Muscle of leg (tissue), 11 donors: ENCODE results near the gene SLC13A3. TPM values are rescaled to one million over a fixed set of nuclear protein-coding genes. Genes with fewer than 3 reads are reported as not detected.

Experiments
- DNase-seq: peaks from one replicate; pipeline ENCODE4 v3.0.0; 2013
- H3K27ac ChIP-seq: one replicate; pipeline ENCODE4 v1.5.1; 2013; ENCODE audit warnings: mild to moderate bottlenecking, low read length, control low read depth
- H3K27me3 ChIP-seq: one replicate; pipeline ENCODE4 v1.6.1; 2013; ENCODE audit warnings: low read length; ENCODE audit not compliant: control insufficient read depth, insufficient read depth
- H3K36me3 ChIP-seq: one replicate; pipeline ENCODE4 v1.6.1; 2013; ENCODE audit warnings: low read length; ENCODE audit not compliant: control insufficient read depth, insufficient read depth
- H3K4me1 ChIP-seq: one replicate; pipeline ENCODE4 v1.6.1; 2013; ENCODE audit warnings: low read length; ENCODE audit not compliant: control insufficient read depth, insufficient read depth
- H3K4me3 ChIP-seq: one replicate; pipeline ENCODE4 v1.5.1; 2013; ENCODE audit warnings: low read length, control low read depth
- H3K9me3 ChIP-seq: replicated peaks from 2 replicates; pipeline ENCODE4 v1.6.1; 2013; ENCODE audit warnings: low read depth, low read length; ENCODE audit not compliant: control insufficient read depth
- WGBS: methylation state at CpG from one replicate; pipeline ENCODE4 v1.1.5; 2013; ENCODE audit warnings: missing lambda C conversion rate; ENCODE audit not compliant: insufficient coverage; 5-methylcytosine and 5-hydroxymethylcytosine counted together
- polyA plus RNA-seq, 8 donors: library from polyadenylated mRNA; unstranded; fragments of 120-200 nt; gene quantifications; one replicate each; pipeline versions ENCODE4 v1.2.1 to v1.2.3, GENCODE V29; 2013; ENCODE audit warnings: inconsistent platforms in 1 of 8, low replicate concordance in 1 of 8; ENCODE audit not compliant: insufficient read length in 8 of 8, insufficient read depth in 1 of 8
- total RNA-seq: library from RNA; stranded (reverse); fragments of 120-200 nt; gene quantifications from one replicate; pipeline ENCODE4 v1.2.4, GENCODE V29; 2013

SLC13A3 gene
- total and polyA plus RNA-seq, 9 donors, result 2.3 to 4.2 (median 3.1) TPM

- no peaks in the 10 kb centered on the region for H3K9me3 ChIP-seq
- DNase-seq, result no peak
- 88% methylated on average over 2 of the region's 2 CpGs for WGBS
- H3K36me3 ChIP-seq, result no peaks in the 10 kb centered on the region
- H3K27me3 ChIP-seq, result no peaks in the 10 kb centered on the region
- no peak overlapping the region for H3K27ac ChIP-seq
- no peaks in the 10 kb centered on the region for H3K4me1 ChIP-seq
- H3K4me3 ChIP-seq, result no peak overlapping the region
These were observed 70.5 kb downstream of the SLC13A3 start for GRCh38 chr20:46580613-46581205.

- no peaks in the 10 kb centered on the region for H3K27me3 ChIP-seq
- no peak overlapping the region for H3K27ac ChIP-seq
- DNase-seq, result no peak
- H3K36me3 ChIP-seq, result no peaks in the 10 kb centered on the region
- H3K4me3 ChIP-seq, result no peak overlapping the region
- WGBS, result 58% methylated on average over 2 of the region's 7 CpGs
- H3K9me3 ChIP-seq, result no peaks in the 10 kb centered on the region
- no peaks in the 10 kb centered on the region for H3K4me1 ChIP-seq
These were observed 72.5 kb downstream of the SLC13A3 start for GRCh38 chr20:46578745-46579144.

- Histone ChIP-seq H3K27ac (no peak overlapping the region), H3K4me1 (peaks cover 10% of the 10 kb centered on the region), H3K27me3 (no peaks in the 10 kb centered on the region), H3K4me3 (no peak overlapping the region), H3K36me3 (no peaks in the 10 kb centered on the region), H3K9me3 (no peaks in the 10 kb centered on the region)
- DNase-seq, result no peak
- WGBS, result 82% methylated on average over 5 of the region's 6 CpGs
These were observed 74.4 kb downstream of the SLC13A3 start for GRCh38 chr20:46576774-46577395.

GRCh38 chr20:46575937-46576461 lies 75.3 kb downstream of the SLC13A3 start:
- no peak overlapping the region for H3K4me3 ChIP-seq
- H3K9me3 ChIP-seq, result no peaks in the 10 kb centered on the region
- H3K27me3 ChIP-seq, result no peaks in the 10 kb centered on the region
- DNase-seq, result no peak
- no peaks in the 10 kb centered on the region for H3K36me3 ChIP-seq
- no peak overlapping the region for H3K27ac ChIP-seq
- WGBS, result 66% methylated on average over 6 of the region's 9 CpGs
- peaks cover 16% of the 10 kb centered on the region for H3K4me1 ChIP-seq

GRCh38 chr20:46575394-46575793 lies 75.9 kb downstream of the SLC13A3 start:
- no peak for DNase-seq
- H3K4me3 ChIP-seq, result no peak overlapping the region
- H3K4me1 ChIP-seq, result peaks cover 16% of the 10 kb centered on the region
- H3K9me3 ChIP-seq, result no peaks in the 10 kb centered on the region
- no peak overlapping the region for H3K27ac ChIP-seq
- H3K36me3 ChIP-seq, result no peaks in the 10 kb centered on the region
- H3K27me3 ChIP-seq, result no peaks in the 10 kb centered on the region
- 80% methylated on average over 4 of the region's 5 CpGs for WGBS

GRCh38 chr20:46573788-46574584 lies 77.3 kb downstream of the SLC13A3 start:
- peaks cover 21% of the 10 kb centered on the region for H3K4me1 ChIP-seq
- no peaks in the 10 kb centered on the region for H3K36me3 ChIP-seq
- no peak overlapping the region for H3K27ac ChIP-seq
- H3K9me3 ChIP-seq, result no peaks in the 10 kb centered on the region
- 64% methylated on average over 10 of the region's 19 CpGs for WGBS
- DNase-seq, result no peak
- no peak overlapping the region for H3K4me3 ChIP-seq
- H3K27me3 ChIP-seq, result no peaks in the 10 kb centered on the region

GRCh38 chr20:46573234-46573633 lies 78.0 kb downstream of the SLC13A3 start:
- Histone ChIP-seq H3K9me3 (no peaks in the 10 kb centered on the region), H3K4me3 (no peak overlapping the region), H3K27me3 (no peaks in the 10 kb centered on the region), H3K36me3 (no peaks in the 10 kb centered on the region), H3K27ac (no peak overlapping the region), H3K4me1 (peaks cover 27% of the 10 kb centered on the region)
- 63% methylated on average over 2 of the region's 6 CpGs for WGBS
- peak; percentile 31 for DNase-seq

- H3K27me3 ChIP-seq, result no peaks in the 10 kb centered on the region
- no peaks in the 10 kb centered on the region for H3K9me3 ChIP-seq
- DNase-seq, result no peak
- peaks cover 27% of the 10 kb centered on the region for H3K4me1 ChIP-seq
- WGBS, result no CpG with 5 or more reads among the region's 3 CpGs
- no peaks in the 10 kb centered on the region for H3K36me3 ChIP-seq
- H3K27ac ChIP-seq, result no peak overlapping the region
- H3K4me3 ChIP-seq, result no peak overlapping the region
These were observed 78.5 kb downstream of the SLC13A3 start for GRCh38 chr20:46572790-46573189.

- H3K4me1 ChIP-seq, result peaks cover 27% of the 10 kb centered on the region
- no peaks in the 10 kb centered on the region for H3K27me3 ChIP-seq
- no peaks in the 10 kb centered on the region for H3K36me3 ChIP-seq
- H3K4me3 ChIP-seq, result no peak overlapping the region
- 56% methylated on average over 6 of the region's 8 CpGs for WGBS
- peak; percentile 74 for DNase-seq
- peak overlapping the region; percentile 69 for H3K27ac ChIP-seq
- no peaks in the 10 kb centered on the region for H3K9me3 ChIP-seq
These were observed 79.1 kb downstream of the SLC13A3 start for GRCh38 chr20:46572153-46572552.

- Histone ChIP-seq H3K4me3 (no peak overlapping the region), H3K4me1 (peaks cover 27% of the 10 kb centered on the region), H3K27ac (no peak overlapping the region), H3K27me3 (no peaks in the 10 kb centered on the region), H3K9me3 (no peaks in the 10 kb centered on the region), H3K36me3 (no peaks in the 10 kb centered on the region)
- no peak for DNase-seq
- WGBS, result no CpG with 5 or more reads among the region's 2 CpGs
These were observed 79.8 kb downstream of the SLC13A3 start for GRCh38 chr20:46571418-46571817.
